Cardiac septum (tissue), 1 donor: Measurements from ENCODE around the gene ROBO1. TPM values are rescaled to one million over a fixed set of nuclear protein-coding genes. Genes with fewer than 3 reads are reported as not detected.

ENCODE experiments used
- DNase-seq: peaks from one replicate; pipeline ENCODE4 v3.0.0-alpha.2; 2020; ENCODE audit warnings: low spot score
- intact Hi-C: fragments of 100-400 bp; cut with DNase I; formaldehyde crosslinking; loops from one replicate; pipeline ENCODE4 v1.14.0; 2022
- total RNA-seq: library from RNA; stranded (reverse); fragmentation: NEBNext Ultra II Directional; extraction: Animal tissue kit (Norgen Biotek cat#: 25700); gene quantifications from one replicate; pipeline ENCODE4 v1.2.1, GENCODE V29; 2021
- donor health status: DM: no; HTN: no; CAD: no.

The ROBO1 gene
- total RNA-seq, 1 donor from 2014 or later = 6.2 TPM

DNA sequence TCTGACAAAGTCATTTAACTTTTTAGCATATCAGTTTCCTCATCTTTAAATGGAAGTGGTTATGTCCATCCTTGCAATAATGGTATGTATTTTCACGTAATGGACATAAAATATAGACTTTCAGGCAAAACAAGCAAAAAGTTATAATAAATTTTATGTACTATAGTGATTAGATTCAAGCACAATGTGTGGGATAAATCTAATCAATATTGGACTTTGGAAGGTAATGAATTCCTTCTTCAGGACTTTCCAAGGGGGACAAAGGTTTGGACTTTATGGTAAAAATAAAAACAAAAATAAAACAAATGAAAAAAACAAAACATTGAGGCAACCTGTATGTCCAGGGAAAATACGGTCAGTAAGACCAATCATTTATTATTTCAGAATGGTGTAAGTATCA is 357.7 kb downstream of the ROBO1 start:
- intact Hi-C loops = no loop called here
- DNase-seq = no peak

DNA sequence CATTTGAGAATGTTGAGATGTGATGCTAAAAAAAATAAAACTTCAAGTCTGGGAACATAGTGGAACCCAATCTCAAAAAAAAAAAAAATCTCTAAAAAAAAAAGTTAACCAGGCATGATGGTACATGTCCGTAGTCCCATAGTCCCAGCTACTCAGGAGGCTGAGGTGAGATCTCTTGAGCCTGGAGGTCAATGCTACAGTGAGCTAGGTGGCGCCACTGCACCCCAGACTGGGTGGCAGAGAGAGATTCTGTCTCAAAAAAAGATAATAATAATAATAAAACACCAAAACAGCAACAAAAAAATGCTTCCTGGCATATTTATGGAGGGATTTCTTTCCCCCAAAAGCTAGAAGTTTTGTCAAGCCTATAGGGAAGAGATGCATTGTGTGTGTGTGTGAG is 361.6 kb downstream of the ROBO1 start:
- intact Hi-C loops = no loop called here
- DNase-seq = no peak

DNA sequence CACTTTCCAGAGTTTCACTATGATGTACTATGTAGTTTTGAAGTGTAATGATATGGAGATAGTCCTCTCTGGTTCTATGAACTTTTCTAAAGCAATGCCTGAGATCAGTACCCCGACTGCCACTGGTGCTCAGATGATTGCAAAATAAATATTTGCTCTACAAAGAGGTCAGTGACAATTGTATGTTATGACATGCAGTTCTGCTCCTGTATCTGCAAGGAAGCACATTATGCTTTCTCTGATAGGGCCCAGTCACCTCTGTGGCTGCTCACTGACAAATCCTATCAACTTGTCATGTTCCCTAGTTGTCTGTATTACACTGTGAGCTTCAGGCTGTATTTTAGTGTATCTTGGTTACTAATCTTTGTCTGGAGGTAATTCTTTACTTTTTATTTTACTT is 362.6 kb downstream of the ROBO1 start:
- no peak for DNase-seq
- intact Hi-C loops = no loop called here

DNA sequence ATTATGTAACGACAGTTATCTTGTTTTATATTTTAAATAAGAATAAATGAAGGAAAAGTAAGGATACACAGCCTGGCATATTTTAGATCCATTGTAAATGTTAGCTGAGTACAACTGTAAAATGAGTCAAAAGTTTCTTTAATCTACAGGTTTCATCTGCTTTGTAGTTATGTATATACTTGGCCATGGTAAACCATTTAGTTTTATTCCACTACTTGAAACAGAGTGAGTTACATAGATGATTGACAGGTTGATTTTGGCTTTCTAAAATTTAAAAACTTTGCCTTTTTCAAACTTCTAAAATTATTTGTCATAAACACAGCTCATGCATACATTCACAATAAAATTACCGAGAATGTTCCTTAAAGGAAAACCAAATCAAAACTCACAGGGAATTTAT is 371.2 kb downstream of the ROBO1 start:
- DNase-seq = no peak
- intact Hi-C loops = no loop called here

DNA sequence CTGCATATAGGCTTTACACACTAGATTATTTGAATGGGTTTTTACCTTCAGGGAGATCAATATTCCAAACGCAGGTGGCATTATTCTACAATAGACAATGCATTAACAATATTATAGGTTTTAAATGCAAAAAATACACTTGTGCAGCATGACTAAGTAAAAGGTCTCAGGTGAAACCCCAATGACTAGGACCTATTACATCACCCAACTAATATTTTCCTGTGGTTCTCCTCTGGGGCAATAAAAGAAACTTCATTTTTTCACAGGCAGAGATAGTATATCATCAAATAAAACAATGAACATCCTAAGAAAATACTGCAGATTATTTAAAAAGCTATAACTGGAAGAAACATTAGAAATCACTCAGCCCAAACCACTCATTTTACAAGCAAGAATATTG is 375.3 kb downstream of the ROBO1 start:
- intact Hi-C loops = no loop called here
- no peak for DNase-seq

DNA sequence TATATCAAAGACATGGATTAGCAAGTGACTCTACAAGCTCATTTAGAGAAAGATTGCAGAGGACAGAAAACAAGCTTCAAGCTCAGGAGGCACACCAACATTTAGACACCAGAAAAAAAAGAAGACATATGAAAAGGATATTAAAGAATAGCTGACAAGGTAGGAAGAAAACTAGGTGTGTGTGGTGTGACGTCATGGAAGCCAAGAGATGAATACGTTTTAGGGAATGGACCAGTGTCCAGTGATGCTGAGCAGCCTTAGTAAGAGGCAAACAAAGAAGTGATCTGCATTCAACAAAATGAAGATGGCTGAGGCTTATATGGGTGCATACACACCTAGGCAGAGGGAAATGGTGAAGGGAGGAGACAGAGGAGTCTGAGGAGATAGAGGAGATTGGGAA is 377.4 kb downstream of the ROBO1 start:
- intact Hi-C loops = no loop called here
- no peak for DNase-seq

DNA sequence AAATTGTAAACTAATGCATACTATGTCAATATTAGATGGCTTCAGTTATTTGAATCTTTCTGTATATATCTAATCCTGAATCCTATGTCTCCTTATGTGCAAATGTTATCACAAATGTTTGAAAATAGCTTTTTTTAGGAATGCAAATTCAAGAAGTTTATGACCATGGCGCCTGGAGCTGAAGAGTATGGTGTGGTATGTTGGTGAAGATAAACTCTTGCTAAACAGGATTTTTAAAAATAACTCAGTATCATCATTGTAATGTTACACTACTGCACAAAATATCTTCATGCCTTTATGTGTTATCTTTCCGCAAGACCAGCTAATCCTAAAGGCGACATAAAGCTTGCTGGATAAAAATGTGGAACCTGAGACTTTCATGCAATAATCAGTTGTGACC is 382.6 kb downstream of the ROBO1 start:
- no peak for DNase-seq
- intact Hi-C loops = no loop called here

DNA sequence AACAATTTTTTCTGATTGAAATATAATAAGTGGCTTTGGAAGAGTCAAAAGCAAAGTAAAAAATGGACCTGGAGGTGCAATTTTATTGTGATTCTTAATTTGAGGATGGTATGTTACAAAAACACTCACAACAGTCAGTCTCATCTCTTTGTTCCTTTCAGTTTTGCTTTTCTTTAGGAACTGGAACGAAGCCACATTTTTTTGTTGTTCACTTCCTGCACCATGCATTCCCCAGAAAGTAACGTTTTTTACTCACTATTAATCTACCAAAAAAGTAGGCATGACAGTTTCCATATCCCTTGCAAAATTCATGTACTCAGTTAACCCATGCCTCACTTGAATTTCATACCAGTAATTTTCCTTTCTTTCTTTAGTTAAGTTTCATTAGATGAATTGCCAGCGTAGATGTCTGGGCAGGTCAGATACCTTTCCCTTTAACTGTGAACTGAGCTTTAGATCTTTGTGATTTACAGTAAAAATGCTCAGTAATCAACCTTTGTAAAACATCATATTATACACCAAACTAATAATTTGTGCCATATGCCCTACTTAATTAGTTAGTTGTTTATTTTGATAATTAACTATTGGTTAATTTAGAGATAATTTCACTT is 384.3 kb downstream of the ROBO1 start:
- no peak for DNase-seq
- intact Hi-C loops = no loop called here

DNA sequence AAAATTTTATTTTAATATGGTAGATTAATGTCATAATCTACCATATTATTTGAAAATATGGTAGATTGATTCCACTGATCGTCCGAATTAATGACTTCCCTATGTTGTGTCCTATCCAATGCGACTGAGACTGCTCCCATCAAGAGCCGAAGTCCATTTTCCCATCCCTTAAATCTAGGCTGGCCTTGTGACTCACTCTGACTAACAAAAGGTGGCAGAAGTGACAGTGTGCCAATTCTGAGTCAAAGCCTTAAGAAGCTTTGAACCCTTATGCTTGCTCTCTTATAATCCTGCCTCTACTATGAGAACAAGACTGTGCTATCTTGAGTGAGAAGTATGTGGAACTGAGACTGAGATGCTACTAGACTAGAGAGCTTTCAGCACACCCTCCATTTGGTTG is 387.2 kb downstream of the ROBO1 start:
- no peak for DNase-seq
- intact Hi-C loops = no loop called here

DNA sequence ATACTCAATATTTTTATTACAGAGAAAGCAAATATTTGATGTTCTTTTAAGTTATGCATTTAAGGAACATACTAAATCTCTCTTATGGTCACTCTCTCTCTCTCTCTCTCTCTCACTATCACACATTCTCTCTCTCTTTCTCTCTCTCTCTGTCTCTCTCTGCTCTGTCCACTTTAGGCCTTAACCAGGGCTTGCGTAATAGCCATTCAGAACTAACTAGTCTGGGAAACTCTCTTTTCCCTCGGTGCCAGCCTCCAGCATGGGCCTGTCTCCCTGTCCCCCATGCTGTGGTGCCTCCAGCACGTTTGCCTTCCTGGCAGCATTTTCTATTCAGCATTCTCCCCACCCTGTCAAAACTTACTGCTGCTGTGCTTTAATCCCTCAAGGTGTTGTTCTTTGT is 389.7 kb downstream of the ROBO1 start:
- no peak for DNase-seq
- intact Hi-C loops = no loop called here

DNA sequence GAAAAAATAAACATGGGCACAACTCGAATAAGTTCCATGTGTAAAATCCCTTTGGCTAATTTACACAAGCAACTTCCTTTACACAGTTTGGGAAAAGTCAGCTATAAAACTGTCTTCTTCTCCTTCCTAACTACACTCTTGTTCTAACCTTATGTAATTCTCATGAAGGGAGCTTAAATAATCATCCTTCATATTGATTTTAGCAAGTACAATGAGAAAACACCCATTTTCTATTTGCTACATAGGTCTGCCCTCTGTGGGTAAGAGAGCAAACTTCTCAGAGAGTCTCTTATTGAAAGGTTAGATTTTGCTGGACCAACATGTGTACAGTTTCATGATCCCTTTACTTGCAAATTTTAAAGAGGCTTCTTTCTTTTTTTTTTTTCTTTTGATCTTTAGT is 398.5 kb downstream of the ROBO1 start:
- no peak for DNase-seq
- intact Hi-C loops = no loop called here

DNA sequence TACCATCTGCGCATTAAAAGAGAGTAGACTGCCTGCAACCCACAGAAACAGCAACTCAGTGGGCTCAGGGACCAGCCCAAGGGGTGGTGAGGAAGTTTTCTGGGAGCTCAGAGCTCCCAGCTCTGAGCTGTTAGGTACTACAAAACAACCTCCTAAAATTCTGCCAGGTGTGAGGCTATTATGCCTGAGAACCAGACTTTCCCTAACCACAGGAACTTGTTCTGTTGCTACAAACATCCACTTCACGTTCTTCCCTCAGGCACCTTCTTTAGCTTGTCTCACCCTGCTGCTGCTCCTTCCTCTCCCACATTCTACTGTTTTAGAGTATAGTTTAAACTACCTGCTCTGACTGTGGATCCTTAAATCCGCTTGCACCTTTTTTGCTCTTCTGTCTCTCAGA is 399.4 kb downstream of the ROBO1 start:
- DNase-seq = no peak
- intact Hi-C loops = no loop called here

DNA sequence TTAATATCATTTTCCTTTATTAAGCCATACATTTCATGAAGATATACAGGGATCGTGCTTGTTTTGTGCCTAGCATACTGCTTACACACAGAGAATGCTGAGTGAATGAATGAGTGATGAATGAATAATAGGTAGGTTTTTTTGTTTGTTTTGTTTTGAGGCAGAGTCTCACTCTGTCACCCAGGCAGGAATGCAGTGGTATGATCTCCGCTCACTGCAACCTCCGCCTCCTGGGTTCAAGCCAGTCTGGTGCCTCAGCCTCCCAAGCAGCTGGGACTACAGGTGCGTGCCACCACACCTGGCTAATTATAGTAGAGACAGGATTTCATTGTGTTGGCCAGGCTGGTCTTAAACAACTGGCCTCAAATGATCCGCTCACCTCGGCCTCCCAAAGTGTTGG is 400.0 kb downstream of the ROBO1 start:
- no peak for DNase-seq

DNA sequence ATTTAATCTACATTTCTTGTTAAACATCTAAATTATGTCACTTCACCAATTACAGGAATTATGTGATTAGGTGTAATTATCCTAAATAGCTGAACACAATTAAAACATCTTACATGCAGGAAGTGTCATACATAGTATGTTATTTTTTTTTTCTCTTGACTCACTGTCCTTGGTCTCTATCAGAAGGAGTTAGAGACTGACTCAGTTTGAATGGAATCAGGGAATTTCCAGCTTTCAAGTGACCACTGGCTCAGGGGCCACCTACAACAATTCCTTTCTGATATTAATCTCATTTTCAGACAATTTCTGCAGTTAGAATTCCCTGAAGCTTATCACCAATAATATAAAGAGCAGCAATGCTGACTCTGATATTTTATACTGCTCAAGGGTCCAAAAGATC is 400.7 kb downstream of the ROBO1 start:
- intact Hi-C loops = no loop called here
- no peak for DNase-seq

More for the DNA sequence above, 400.0 kb downstream of the ROBO1 start:
- intact Hi-C loops = no loop called here

DNA sequence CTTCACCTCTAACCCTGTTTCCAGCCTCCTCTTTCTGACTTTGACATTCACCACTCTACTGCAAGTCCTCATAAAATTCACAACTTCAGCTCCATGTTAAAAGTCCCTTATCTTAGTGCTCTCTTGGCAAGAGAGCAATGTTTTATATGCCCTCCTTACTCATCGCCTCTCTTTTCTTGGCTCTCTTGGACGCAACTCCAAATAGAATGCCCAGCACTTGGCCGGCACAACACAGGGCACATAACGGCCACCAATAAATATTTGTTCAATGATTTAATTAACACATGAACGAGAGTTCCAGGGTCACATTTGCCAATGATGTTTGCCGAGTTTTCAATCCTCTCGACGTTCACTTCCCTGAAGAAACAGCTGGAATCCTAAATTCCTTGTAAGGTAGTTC is 401.4 kb downstream of the ROBO1 start:
- DNase-seq = no peak
- intact Hi-C loops = no loop called here

DNA sequence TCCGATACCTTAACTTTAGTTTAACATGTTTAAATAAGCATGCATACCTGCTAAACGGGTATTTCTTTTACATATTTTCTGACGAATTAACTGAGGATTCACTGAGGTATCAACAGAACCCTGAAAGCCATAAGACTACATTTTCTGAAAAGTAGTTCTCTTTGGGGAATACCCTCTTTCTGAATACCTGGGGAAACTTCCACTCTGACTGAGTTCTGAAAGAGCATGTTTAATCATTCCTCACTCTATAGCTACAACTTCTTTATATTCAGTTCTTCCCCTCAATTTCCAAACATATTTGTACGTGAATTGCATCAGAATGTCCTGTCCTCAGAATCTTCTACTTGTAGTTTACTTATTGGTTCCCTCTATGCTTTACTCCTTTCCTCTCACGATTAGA is 403.0 kb downstream of the ROBO1 start:
- no peak for DNase-seq
- intact Hi-C loops = loop anchor here (5.0 kb wide), 1 partner anchor 277 kb away; no protein-coding TSS in a partner anchor

DNA sequence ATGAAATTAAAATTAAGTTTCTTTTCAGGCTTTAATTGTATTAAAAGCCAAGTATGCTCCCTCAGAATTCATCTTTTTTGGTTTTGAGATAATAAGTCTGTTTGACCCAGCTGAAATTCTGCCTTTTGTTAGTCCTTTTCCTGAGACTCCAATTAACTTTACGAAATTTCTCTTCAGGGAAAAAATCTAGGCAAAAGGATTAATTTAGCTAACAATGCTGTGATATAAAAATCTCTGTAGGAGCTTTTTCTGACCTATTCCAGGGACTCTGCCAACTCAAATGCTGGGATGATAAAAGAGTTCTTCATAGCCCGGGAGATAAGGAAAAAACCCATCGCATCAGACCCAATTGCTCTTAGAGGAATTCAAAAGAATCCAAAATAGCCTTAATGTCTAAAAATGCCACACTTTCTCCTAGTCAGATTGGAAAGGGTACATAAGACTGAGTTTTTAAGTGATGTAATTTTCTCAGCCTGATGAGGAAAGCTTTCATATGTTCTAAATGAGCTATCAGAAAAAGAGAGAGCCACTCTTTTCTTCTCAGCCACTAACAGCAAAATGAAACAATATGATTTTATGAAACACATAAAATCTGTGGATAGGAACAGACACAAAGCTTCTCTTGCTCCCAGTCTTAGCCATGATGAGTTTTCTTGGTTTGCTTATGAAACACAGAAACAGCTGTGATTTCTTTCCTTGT is 405.1 kb downstream of the ROBO1 start:
- no peak for DNase-seq
- intact Hi-C loops = loop anchor here (5.0 kb wide), 1 partner anchor 275 kb away; no protein-coding TSS in a partner anchor

DNA sequence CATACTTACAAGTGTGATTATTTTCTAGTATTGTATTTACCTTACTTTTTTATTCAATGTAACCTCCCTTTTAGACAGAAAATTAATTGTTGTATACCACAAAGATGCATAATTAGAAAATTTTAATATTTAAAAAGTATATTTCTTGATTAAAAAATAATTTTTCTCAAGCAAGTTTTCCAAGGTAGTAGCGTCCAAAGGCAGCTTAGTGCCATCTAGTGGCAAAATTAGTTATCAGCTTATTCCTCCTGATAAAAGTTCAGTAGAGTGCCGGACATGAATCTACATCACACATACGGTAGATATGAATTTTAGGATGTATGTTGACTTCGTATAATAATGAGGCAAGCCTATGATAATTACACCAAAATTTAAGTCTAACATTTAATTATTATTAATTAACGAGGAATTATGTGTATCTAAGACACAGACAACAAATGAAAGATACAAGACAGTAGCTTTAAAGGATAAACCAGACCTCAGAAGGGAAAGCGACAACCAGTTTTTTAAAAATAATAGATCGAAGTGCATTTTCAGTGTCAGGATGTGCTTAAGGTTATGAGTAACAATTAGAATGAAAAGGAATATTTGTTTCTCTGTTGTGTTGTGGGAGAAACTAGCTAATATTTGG is 405.9 kb downstream of the ROBO1 start:
- DNase-seq = no peak
- intact Hi-C loops = loop anchor here (5.0 kb wide), 1 partner anchor 275 kb away; no protein-coding TSS in a partner anchor

DNA sequence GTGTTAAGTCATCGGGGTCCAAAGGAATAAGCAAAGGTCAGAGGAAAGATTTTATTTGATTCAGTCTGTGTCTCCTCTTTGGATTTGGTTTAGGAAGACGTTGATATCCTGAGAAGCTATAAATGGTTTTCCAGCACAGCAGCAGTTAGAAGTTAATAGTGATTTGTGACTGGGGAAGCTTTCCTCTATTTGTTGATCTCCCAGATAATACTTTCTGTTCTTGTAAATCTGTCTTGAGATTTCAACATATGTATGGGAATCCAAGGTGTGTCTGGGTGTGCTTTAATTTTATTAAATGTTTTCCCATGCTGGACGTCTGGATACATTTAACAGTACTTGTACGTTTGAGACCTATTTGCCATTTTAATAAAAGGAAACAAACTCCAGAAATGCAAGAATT is 409.5 kb downstream of the ROBO1 start:
- no peak for DNase-seq
- intact Hi-C loops = no loop called here

DNA sequence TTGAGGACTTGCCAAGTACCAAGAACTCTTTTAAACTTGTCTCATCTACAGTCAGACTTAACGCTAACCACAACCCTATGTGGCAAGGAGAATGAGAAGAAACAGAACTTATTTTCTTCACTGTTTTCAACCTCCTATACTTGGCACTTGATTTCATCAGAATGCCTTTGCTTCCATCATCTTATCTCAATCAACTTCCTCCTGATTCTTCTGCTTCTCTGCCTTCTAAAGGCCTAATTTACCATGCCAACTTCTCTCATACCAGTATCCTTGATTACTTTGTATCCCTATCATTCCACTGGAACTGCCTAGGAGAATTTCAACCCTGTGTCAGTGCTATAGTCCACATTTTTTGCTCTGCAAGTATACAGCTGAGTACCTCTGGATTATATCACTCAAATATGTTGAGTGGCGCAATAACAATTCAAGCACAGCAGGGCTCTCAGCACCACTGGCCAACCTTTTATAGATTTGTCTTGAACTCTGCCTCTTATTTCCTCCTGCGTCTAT is 413.6 kb downstream of the ROBO1 start:
- DNase-seq = no peak
- intact Hi-C loops = no loop called here

DNA sequence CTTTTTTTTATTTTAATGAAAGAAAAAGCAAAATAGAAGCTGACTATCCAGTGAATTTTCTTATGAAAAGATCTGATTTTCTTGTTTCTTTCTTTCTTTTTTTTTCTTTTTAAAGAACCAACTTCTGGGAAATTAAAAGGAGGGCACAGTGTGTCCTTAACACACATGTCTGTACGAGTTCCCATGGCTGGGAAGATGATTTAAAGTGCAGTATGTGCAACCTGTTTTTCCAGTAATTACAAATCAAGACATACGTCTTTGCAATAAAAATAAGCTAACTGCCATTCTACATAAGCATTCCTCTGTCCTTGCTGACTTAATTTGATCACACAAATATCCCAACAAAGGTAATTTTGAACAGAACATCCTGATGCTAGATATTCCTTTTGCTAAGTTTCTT is 416.1 kb downstream of the ROBO1 start:
- DNase-seq = no peak
- intact Hi-C loops = no loop called here
